Mesenchymal stem cell (in vitro differentiated cells and primary cell): ENCODE results near the gene CYFIP1.
A peak's percentile ranks its signal among the peaks of the same experiment; 100 is the strongest.

Experiments used
- DNase-seq: peaks from one replicate; pipeline ENCODE4 v3.0.0-alpha.2; 2013
- H2AFZ ChIP-seq: one replicate; pipeline ENCODE4 v1.6.1; 2013; ENCODE audit warnings: low read depth, mild to moderate bottlenecking, control low read depth, inconsistent platforms, low read length, moderate library complexity
- H2AK5ac ChIP-seq: 2 replicates; pipeline ENCODE4 v1.6.1; 2013; ENCODE audit warnings: low read length, moderate library complexity, mild to moderate bottlenecking, inconsistent platforms; ENCODE audit not compliant: severe bottlenecking
- H2BK120ac ChIP-seq: one replicate; pipeline ENCODE4 v1.6.1; 2013; ENCODE audit warnings: low read depth, mild to moderate bottlenecking, inconsistent platforms, low read length, moderate library complexity
- H2BK12ac ChIP-seq, 2 experiments: one replicate each; pipeline ENCODE4 v1.6.1; 2013; ENCODE audit warnings: inconsistent platforms in 2 of 2, low read length in 2 of 2, mild to moderate bottlenecking in 2 of 2, moderate library complexity in 2 of 2, control low read depth in 1 of 2
- H2BK15ac ChIP-seq: one replicate; pipeline ENCODE4 v1.6.1; 2013; ENCODE audit warnings: mild to moderate bottlenecking, low read depth, inconsistent platforms; ENCODE audit not compliant: poor library complexity, severe bottlenecking
- H2BK5ac ChIP-seq: 2 replicates; pipeline ENCODE4 v1.6.1; 2013; ENCODE audit warnings: low read depth, mild to moderate bottlenecking, low read length, control low read depth, inconsistent platforms; ENCODE audit not compliant: poor library complexity, severe bottlenecking
- H3K14ac ChIP-seq, 2 experiments: one replicate each; pipeline ENCODE4 v1.6.1; 2013; ENCODE audit warnings: inconsistent platforms in 2 of 2, low read length in 2 of 2, control low read depth in 1 of 2, mild to moderate bottlenecking in 1 of 2, moderate library complexity in 1 of 2
- H3K18ac ChIP-seq, 2 experiments: one replicate each; pipeline ENCODE4 v1.6.1; 2013; ENCODE audit warnings: inconsistent platforms in 2 of 2, low read length in 2 of 2, control low read depth in 1 of 2, low read depth in 1 of 2, mild to moderate bottlenecking in 1 of 2
- H3K23ac ChIP-seq, 2 experiments: one replicate each; pipeline ENCODE4 v1.6.1; 2013; ENCODE audit warnings: inconsistent platforms in 2 of 2, low read length in 2 of 2, mild to moderate bottlenecking in 2 of 2, moderate library complexity in 2 of 2, control low read depth in 1 of 2
- H3K27ac ChIP-seq: 2 replicates; pipeline ENCODE4 v1.5.1; 2013; ENCODE audit warnings: mild to moderate bottlenecking, moderate library complexity, low read length, control low read depth, inconsistent platforms; ENCODE audit not compliant: poor library complexity, severe bottlenecking
- H3K27me3 ChIP-seq, 2 experiments: 2 replicates each; pipeline versions ENCODE4 v1.6.1 to v1.7.0; 2013; ENCODE audit warnings: low read length in 2 of 2, mild to moderate bottlenecking in 2 of 2, moderate library complexity in 2 of 2, control low read depth in 1 of 2, inconsistent platforms in 1 of 2; ENCODE audit not compliant: control insufficient read depth in 1 of 2, insufficient read depth in 1 of 2
- H3K36me3 ChIP-seq, 2 experiments: 2 replicates each; pipeline versions ENCODE4 v1.6.1 to v1.7.0; 2013; ENCODE audit warnings: low read length in 2 of 2, control low read depth in 1 of 2, inconsistent platforms in 1 of 2, low read depth in 1 of 2, mild to moderate bottlenecking in 1 of 2; ENCODE audit not compliant: insufficient read depth in 2 of 2, control insufficient read depth in 1 of 2
- H3K4ac ChIP-seq, 2 experiments: one replicate each; pipeline ENCODE4 v1.6.1; 2013; ENCODE audit warnings: inconsistent platforms in 2 of 2, low read length in 2 of 2, mild to moderate bottlenecking in 2 of 2, moderate library complexity in 2 of 2, control low read depth in 1 of 2, low read depth in 1 of 2
- H3K4me1 ChIP-seq: 2 replicates; pipeline ENCODE4 v1.6.1; 2013; ENCODE audit warnings: low read depth, low read length, control low read depth; ENCODE audit not compliant: control insufficient read depth, insufficient read depth
- H3K4me2 ChIP-seq: 2 replicates; pipeline ENCODE4 v1.6.1; 2013; ENCODE audit warnings: low read length, mild to moderate bottlenecking, inconsistent platforms; ENCODE audit not compliant: poor library complexity, severe bottlenecking
- H3K4me3 ChIP-seq, 2 experiments: 2 replicates each; pipeline versions ENCODE4 v1.5.1 to v1.7.0; 2013; ENCODE audit warnings: low read length in 2 of 2, mild to moderate bottlenecking in 2 of 2, control low read depth in 1 of 2, low read depth in 1 of 2; ENCODE audit not compliant: insufficient read depth in 1 of 2
- H3K79me1 ChIP-seq: replicated peaks from 2 replicates; pipeline ENCODE4 v1.6.1; 2013; ENCODE audit warnings: mild to moderate bottlenecking, control low read depth, low read length, inconsistent platforms; ENCODE audit not compliant: poor library complexity, severe bottlenecking
- H3K9ac ChIP-seq: 2 replicates; pipeline ENCODE4 v1.7.0; 2013; ENCODE audit warnings: mild to moderate bottlenecking, low read length, moderate library complexity
- H3K9me3 ChIP-seq: 2 replicates; pipeline ENCODE4 v1.7.0; 2013; ENCODE audit warnings: mild to moderate bottlenecking, low read length; ENCODE audit not compliant: control insufficient read depth
- H4K8ac ChIP-seq: one replicate; pipeline ENCODE4 v1.6.1; 2013; ENCODE audit warnings: inconsistent platforms, mild to moderate bottlenecking, low read length, moderate library complexity
- H4K91ac ChIP-seq: one replicate; pipeline ENCODE4 v1.6.1; 2013; ENCODE audit warnings: mild to moderate bottlenecking, low read length, inconsistent platforms
- WGBS: methylation state at CpG from one replicate; pipeline ENCODE4 v1.1.7; 2013; ENCODE audit warnings: mixed read lengths; 5-methylcytosine and 5-hydroxymethylcytosine counted together

Gene CYFIP1

DNA sequence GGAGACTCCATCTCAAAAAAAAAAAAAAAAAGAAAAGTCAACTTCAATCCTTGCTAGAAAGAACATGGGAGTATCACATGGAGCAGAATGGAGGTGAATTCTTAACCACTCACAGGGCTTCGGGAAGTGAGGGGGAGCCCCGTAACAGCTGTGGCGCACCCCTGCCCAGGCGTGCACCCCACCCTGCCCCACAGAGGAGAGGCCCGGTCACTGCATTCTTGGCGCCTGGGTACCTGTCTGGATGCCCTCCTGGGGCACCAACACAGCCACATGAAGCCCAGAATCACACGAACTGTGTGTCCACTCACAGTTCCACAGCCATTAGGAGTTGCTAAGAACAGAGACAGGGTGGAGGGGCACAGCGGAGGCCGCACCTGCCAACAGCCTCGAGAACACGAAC, 89.9 kb downstream of the CYFIP1 start:
- Histone ChIP-seq H3K4me2 (no peak overlapping the region), H3K79me1 (peaks cover 16% of the 10 kb centered on the region), H2AFZ (no peak overlapping the region), H4K8ac (no peak overlapping the region), H3K4me3 (no peak overlapping the region), H2BK5ac (no peak overlapping the region), H2AK5ac (no peak overlapping the region), H3K27ac (no peak overlapping the region), H3K9ac (no peak overlapping the region), H3K18ac (no peak overlapping the region), H3K4ac (no peak overlapping the region), H3K9me3 (no peaks in the 10 kb centered on the region), H3K14ac (no peak overlapping the region), H3K27me3 (no peaks in the 10 kb centered on the region), H3K4me1 (peaks cover 9% of the 10 kb centered on the region), H4K91ac (no peak overlapping the region), H3K36me3 (peaks cover 37 to 40% of the 10 kb centered on the region in 2 experiments), H2BK12ac (no peak overlapping the region), H3K23ac (no peak overlapping the region), H2BK15ac (no peak overlapping the region), H2BK120ac (no peak overlapping the region)
- no peak for DNase-seq
- WGBS, result 99% methylated on average over 11 of the region's 11 CpGs

- Histone ChIP-seq H2BK15ac (peak overlapping the region; percentile 74), H3K79me1 (peaks cover 21% of the 10 kb centered on the region), H3K4me2 (no peak overlapping the region), H3K4me1 (peaks cover 7% of the 10 kb centered on the region), H2AK5ac (no peak overlapping the region), H2BK12ac (peak overlapping the region in 1 of 2 experiments; percentile 74), H3K18ac (peak overlapping the region in 1 of 2 experiments; percentile 6), H3K14ac (no peak overlapping the region), H2BK5ac (no peak overlapping the region), H3K23ac (no peak overlapping the region), H3K27ac (no peak overlapping the region), H4K8ac (no peak overlapping the region), H2BK120ac (no peak overlapping the region), H3K36me3 (peaks cover 37 to 41% of the 10 kb centered on the region in 2 experiments), H3K27me3 (no peaks in the 10 kb centered on the region), H2AFZ (no peak overlapping the region), H4K91ac (peak overlapping the region; percentile 70), H3K9ac (peak overlapping the region; percentile 81), H3K4ac (peak overlapping the region in 1 of 2 experiments; percentile 44), H3K9me3 (no peaks in the 10 kb centered on the region), H3K4me3 (no peak overlapping the region)
- no peak for DNase-seq
- over 99% methylated on average over 14 of the region's 14 CpGs for WGBS
Observed at GRCh38 chr15:22889146-22889818, 90.9 kb downstream of the CYFIP1 start.

GRCh38 chr15:22888120-22888859, 91.9 kb downstream of the CYFIP1 start:
- H4K91ac ChIP-seq, result no peak overlapping the region
- peaks cover 19% of the 10 kb centered on the region for H3K79me1 ChIP-seq
- H2AFZ ChIP-seq, result no peak overlapping the region
- H3K23ac ChIP-seq, result no peak overlapping the region
- peak overlapping the region in 1 of 2 experiments; percentile 62 for H3K4ac ChIP-seq
- H3K4me2 ChIP-seq, result no peak overlapping the region
- H2BK15ac ChIP-seq, result no peak overlapping the region
- H3K4me3 ChIP-seq, result no peak overlapping the region
- H2BK5ac ChIP-seq, result no peak overlapping the region
- H3K14ac ChIP-seq, result no peak overlapping the region
- no peak overlapping the region for H2BK120ac ChIP-seq
- peak; percentile 99 for DNase-seq
- H3K27me3 ChIP-seq, result no peaks in the 10 kb centered on the region
- no peak overlapping the region for H2BK12ac ChIP-seq
- 71% methylated on average over 8 of the region's 9 CpGs for WGBS
- no peak overlapping the region for H3K18ac ChIP-seq
- H2AK5ac ChIP-seq, result no peak overlapping the region
- peak overlapping the region; percentile 43 for H3K27ac ChIP-seq
- H3K9ac ChIP-seq, result peak overlapping the region; percentile 81
- no peaks in the 10 kb centered on the region for H3K9me3 ChIP-seq
- no peak overlapping the region for H4K8ac ChIP-seq
- H3K36me3 ChIP-seq, result peaks cover 30 to 35% of the 10 kb centered on the region in 2 experiments
- peaks cover 7% of the 10 kb centered on the region for H3K4me1 ChIP-seq
